ENCODE measurements around the gene TSC2. TPM values are rescaled to one million over a fixed set of nuclear protein-coding genes. Genes with fewer than 3 reads are reported as not detected.

Gene TSC2
- total and polyA plus RNA-seq, 9 of the 15 experiments (the other 6 are each of a cell fraction or from before 2014, with no cell fraction given): 1.3 to 68.1 (median 16.6) TPM

- TF ChIP-seq MNT (conservative IDR thresholded peaks at IDR 0.05): peak in 1 of 2 experiments; percentile 58; a peak in 3 of 4 replicates
- no peak for TF ChIP-seq ZNF24 (IDR thresholded peaks at IDR 0.05)
- TF ChIP-seq HMGN3 (IDR thresholded peaks at IDR 0.05; ENCODE audit: borderline replicate concordance, extremely low read depth, insufficient read length, low read depth, low read length): peak; percentile 38
- TF ChIP-seq LEF1 (IDR thresholded peaks at IDR 0.05): no peak
- TF ChIP-seq CCNT2 (IDR thresholded peaks at IDR 0.05; ENCODE audit: borderline replicate concordance, extremely low read depth, insufficient read length, low read depth, low read length): peak; percentile 56
- no peak for TF ChIP-seq CEBPB (tag; IDR thresholded peaks at IDR 0.05)
- TF ChIP-seq FOSL1 (tag; conservative IDR thresholded peaks at IDR 0.05): no peak
- TF ChIP-seq, protein P1, sequence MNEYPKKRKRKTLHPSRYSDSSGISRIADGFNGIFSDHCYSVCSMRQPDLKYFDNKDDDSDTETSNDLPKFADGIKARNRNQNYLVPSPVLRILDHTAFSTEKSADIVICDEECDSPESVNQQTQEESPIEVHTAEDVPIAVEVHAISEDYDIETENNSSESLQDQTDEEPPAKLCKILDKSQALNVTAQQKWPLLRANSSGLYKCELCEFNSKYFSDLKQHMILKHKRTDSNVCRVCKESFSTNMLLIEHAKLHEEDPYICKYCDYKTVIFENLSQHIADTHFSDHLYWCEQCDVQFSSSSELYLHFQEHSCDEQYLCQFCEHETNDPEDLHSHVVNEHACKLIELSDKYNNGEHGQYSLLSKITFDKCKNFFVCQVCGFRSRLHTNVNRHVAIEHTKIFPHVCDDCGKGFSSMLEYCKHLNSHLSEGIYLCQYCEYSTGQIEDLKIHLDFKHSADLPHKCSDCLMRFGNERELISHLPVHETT (CRISPR knock-in tag; conservative IDR thresholded peaks at IDR 0.05 in 1 of 2, IDR thresholded peaks at IDR 0.05 in 1 of 2): peak in 1 of 2 experiments; percentile 27; a peak in 1 of 4 replicates
- TF ChIP-seq ZBTB43 (CRISPR knock-in tag; IDR thresholded peaks at IDR 0.05): 0 out of 2 replicates have a peak, but pooled peaks have one; percentile 33
- no peak for TF ChIP-seq PTTG1 (tag; IDR thresholded peaks at IDR 0.05; ENCODE audit: low read depth)
- 0 out of 2 replicates have a peak, but pooled peaks have one; percentile 20 for TF ChIP-seq ZNF583 (CRISPR knock-in tag; IDR thresholded peaks at IDR 0.05)
- no peak for TF ChIP-seq C11orf30 (IDR thresholded peaks at IDR 0.05; ENCODE audit: low read depth)
- TF ChIP-seq, protein P2, sequence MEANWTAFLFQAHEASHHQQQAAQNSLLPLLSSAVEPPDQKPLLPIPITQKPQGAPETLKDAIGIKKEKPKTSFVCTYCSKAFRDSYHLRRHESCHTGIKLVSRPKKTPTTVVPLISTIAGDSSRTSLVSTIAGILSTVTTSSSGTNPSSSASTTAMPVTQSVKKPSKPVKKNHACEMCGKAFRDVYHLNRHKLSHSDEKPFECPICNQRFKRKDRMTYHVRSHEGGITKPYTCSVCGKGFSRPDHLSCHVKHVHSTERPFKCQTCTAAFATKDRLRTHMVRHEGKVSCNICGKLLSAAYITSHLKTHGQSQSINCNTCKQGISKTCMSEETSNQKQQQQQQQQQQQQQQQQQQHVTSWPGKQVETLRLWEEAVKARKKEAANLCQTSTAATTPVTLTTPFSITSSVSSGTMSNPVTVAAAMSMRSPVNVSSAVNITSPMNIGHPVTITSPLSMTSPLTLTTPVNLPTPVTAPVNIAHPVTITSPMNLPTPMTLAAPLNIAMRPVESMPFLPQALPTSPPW (CRISPR knock-in tag; IDR thresholded peaks at IDR 0.05): peak; percentile 86
- no peak for TF ChIP-seq ZBTB17 (CRISPR knock-in tag; IDR thresholded peaks at IDR 0.05)
- TF ChIP-seq, protein P3, sequence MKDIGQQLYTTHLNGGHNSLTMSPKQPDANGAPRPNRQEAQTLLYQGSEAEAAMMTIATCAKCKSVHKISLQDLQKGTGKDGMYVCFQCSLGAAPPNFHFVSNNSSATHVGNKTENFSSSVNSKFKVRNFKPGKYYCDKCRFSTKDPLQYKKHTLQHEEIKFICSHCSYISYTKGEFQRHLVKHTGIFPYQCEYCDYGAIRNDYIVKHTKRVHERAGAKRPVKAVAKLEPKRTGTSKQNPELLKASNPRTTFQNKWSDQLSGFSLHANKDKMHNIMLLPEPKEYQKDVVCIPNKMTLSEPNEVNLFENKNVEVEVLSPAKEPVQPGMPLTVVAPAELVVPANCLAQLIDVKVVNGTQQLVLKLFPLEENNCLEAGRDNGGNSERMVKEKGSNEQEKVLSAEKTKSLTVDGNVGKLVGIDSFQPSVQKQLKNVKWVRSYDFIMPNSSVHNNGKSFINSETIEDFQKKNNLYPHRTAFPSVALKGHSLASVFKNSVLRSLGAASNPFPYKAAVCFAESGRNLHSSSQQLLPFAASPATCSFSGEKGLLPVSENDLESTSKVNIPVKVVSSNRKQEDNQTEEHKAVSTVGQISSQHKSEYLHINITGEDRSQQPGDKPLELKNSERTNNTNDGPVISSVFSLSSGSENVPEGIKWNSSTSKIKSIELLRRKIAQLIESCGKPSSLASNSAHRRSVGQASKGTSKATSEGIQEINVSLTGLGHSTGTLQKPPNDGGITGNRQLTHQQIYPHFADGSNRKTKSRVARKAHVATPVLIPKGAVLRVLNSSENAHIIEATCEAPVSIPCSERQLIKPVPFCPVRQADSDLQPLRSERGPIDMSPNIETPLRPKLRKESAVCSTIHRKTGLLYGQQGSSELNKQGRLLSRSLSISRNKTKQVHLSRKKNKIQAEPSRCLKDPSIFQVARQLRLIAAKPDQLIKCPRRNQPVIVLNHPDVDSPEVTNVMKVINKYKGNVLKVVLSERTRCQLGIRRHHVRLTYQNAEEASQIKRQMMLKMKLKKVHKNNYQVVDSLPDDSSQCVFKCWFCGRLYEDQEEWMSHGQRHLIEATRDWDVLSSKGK (CRISPR knock-in tag; IDR thresholded peaks at IDR 0.05): no peak
- no peak for TF ChIP-seq RBM25 (IDR thresholded peaks at IDR 0.05; ENCODE audit: low read depth, low read length, severe bottlenecking)
Observed at GRCh38 chr16:2023092-2024031, 24.4 kb upstream of the TSC2 start (continued).

Measured in K562 (cell line).